Measurements from ENCODE around the gene NTN4. TPM values are rescaled to one million over a fixed set of nuclear protein-coding genes. Genes with fewer than 3 reads are reported as not detected.
"Not testable (repeated sequence)": the region's sequence is repeated elsewhere in the genome, so short reads cannot be mapped to it uniquely, and the experiment has no call there.

The NTN4 gene
- total and polyA plus RNA-seq, 10 of the 15 experiments (the other 5 are each of a cell fraction or from before 2014, with no cell fraction given), result 0.15 TPM; not detected in 9

DNA sequence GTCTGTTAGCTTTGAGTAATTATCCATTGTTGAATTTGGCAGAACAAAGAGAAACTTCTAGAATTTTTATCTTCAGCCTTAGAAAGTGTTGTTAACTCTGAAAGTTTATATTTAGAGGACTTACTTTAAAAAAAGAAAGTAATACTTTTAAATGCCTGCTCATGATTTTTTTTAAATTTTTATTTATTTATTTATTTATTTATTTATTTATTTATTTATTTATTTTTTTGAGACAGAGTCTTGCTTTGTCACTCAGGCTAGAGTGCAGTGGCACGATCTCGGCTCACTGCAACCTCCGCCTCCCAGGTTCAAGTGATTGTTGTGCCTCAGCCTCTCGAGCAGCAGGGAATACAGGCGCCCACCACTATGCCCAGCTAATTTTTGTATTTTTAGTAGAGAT lies 54.8 kb downstream of the NTN4 start:
- H3K79me2 ChIP-seq (ENCODE audit: control insufficient read depth, insufficient read depth, low read length); H3K4me2 ChIP-seq (ENCODE audit: control insufficient read depth, insufficient read depth); POLR2A ChIA-PET; H3K36me3 ChIP-seq (ENCODE audit: control insufficient read depth in 2 of 2, insufficient read depth in 2 of 2, low read length in 1 of 2); H3K27ac ChIP-seq (ENCODE audit: control insufficient read depth, insufficient read depth); DNase-seq (ENCODE audit: low read depth, low spot score); H3K27me3 ChIP-seq (replicated peaks in 1 of 2; ENCODE audit: control insufficient read depth in 2 of 2, insufficient read depth in 2 of 2, low read length in 1 of 2); H3K4me3 ChIP-seq; H3K9me3 ChIP-seq (replicated peaks; ENCODE audit: control insufficient read depth, insufficient read depth, low read length); H3K4me1 ChIP-seq (ENCODE audit: control insufficient read depth, insufficient read depth, low read length); in situ Hi-C loops (cut with MboI); ATAC-seq; SMC1A ChIA-PET (ENCODE audit: uncharacterized antibody, unreplicated experiment); H3K9ac ChIP-seq (ENCODE audit: control insufficient read depth, insufficient read depth, low read length); CTCF ChIA-PET; H4K20me1 ChIP-seq (ENCODE audit: control insufficient read depth, insufficient read depth); intact Hi-C loops (cut with micrococcal nuclease; ENCODE audit: unreplicated experiment); RAD21 ChIA-PET (ENCODE audit: unreplicated experiment); H2AFZ ChIP-seq (ENCODE audit: control insufficient read depth, low read depth, low read length); FAIRE-seq; BruUV-seq (replicated peaks): not testable (repeated sequence)
- WGBS (ENCODE audit: insufficient coverage, insufficient replicate concordance, low lambda C conversion rate, missing lambda C conversion rate), result 85% methylated on average over 5 of the region's 5 CpGs

DNA sequence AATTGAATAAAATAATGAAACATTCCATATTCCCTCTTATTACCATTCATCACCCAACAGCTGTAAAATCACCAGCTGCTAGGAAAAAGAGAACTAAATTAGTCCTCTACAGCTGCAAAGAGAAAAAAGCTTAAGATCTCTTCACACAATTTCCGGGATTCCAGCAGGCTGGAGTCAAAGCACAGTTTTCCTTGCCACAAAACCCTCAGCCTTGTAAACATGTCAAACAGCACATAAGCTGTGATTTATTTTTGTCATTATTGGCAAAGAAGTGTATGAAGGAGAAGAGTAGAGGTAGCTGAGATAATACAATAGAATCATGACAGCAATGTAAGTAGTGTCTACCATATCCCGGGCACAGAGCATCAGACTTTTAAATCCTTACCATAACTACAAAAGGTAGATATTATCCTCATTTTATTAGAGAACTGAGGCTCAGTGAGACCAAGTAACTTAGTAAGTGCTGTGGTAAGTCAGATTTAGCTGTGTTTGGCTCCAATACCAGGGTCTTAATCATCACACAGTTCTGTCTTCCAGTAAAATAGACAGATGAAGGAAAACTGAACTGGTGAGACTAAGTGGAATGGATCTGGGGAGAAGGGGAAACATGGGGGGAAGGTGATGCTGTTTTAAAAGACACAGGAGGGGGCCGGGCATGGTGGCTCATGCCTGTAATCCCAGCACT lies 57.3 kb downstream of the NTN4 start:
- H3K4me1 ChIP-seq (ENCODE audit: control insufficient read depth, insufficient read depth, low read length), result peaks cover 5% of the 10 kb centered on the region; the same call in 1 of the 2 replicates
- H3K9ac ChIP-seq (ENCODE audit: control insufficient read depth, insufficient read depth, low read length), result no peak overlapping the region
- H3K9me3 ChIP-seq (replicated peaks; ENCODE audit: control insufficient read depth, insufficient read depth, low read length), result no peaks in the 10 kb centered on the region
- in situ Hi-C loops (cut with MboI) (no loop called here), intact Hi-C loops (cut with micrococcal nuclease; ENCODE audit: unreplicated experiment) (no loop called here)
- no peak for ATAC-seq
- DNase-seq (ENCODE audit: low read depth, low spot score), result no peak
- no peaks in the 10 kb centered on the region for H3K36me3 ChIP-seq (ENCODE audit: control insufficient read depth in 2 of 2, insufficient read depth in 2 of 2, low read length in 1 of 2)
- BruUV-seq (replicated peaks), result no TSS peak
- H3K4me2 ChIP-seq (ENCODE audit: control insufficient read depth, insufficient read depth), result no peak overlapping the region
- H3K27ac ChIP-seq (ENCODE audit: control insufficient read depth, insufficient read depth), result no peak overlapping the region
- ChIA-PET CTCF (no interaction called here), SMC1A (ENCODE audit: uncharacterized antibody, unreplicated experiment) (interaction anchor here (0.5 to 1.6 kb wide), 4 partner anchors 13 to 304 kb away, joined by 3 to 4 read pairs (median 3); no protein-coding TSS in a partner anchor), POLR2A (interaction anchor here (0.7 kb wide), 1 partner anchor 46 kb away, joined by 4 read pairs; no protein-coding TSS in a partner anchor), RAD21 (ENCODE audit: unreplicated experiment) (no interaction called here)
- H3K4me3 ChIP-seq, result no peak overlapping the region
- FAIRE-seq, result no peak
- H3K27me3 ChIP-seq (replicated peaks in 1 of 2; ENCODE audit: control insufficient read depth in 2 of 2, insufficient read depth in 2 of 2, low read length in 1 of 2), result peaks cover 0 to 3% of the 10 kb centered on the region in 2 experiments; a peak in 2 of 4 replicates
- no peak overlapping the region for H2AFZ ChIP-seq (ENCODE audit: control insufficient read depth, low read depth, low read length)
- no peaks in the 10 kb centered on the region for H3K79me2 ChIP-seq (ENCODE audit: control insufficient read depth, insufficient read depth, low read length)
- H4K20me1 ChIP-seq (ENCODE audit: control insufficient read depth, insufficient read depth), result no peaks in the 10 kb centered on the region
- TF ChIP-seq RFX5 (IDR thresholded peaks at IDR 0.05; ENCODE audit: low read depth, low read length), result no peak
- WGBS (ENCODE audit: insufficient coverage, insufficient replicate concordance, low lambda C conversion rate, missing lambda C conversion rate), result 81% methylated on average over 3 of the region's 3 CpGs
